ENCODE measurements around the gene RNF181.
A peak's percentile ranks its signal among the peaks of the same experiment; 100 is the strongest.
"Not testable (repeated sequence)": the region's sequence is repeated elsewhere in the genome, so short reads cannot be mapped to it uniquely, and the experiment has no call there.

RNF181 gene

GRCh38 chr2:85595301-85596025, at the start of gene RNF181:
Gene RNF181 (plus strand): TSS chr2:85595745. CDS start chr2:85595764, 19 bp downstream.
- DNase-seq: peak; percentile 99

- peak; percentile 42 for DNase-seq
These were observed 49.7 kb upstream of the RNF181 start for GRCh38 chr2:85545780-85546240.

- DNase-seq: peak; percentile 36
These were observed 48.3 kb upstream of the RNF181 start for GRCh38 chr2:85547089-85547858.

- DNase-seq: no peak
These were observed 47.5 kb upstream of the RNF181 start for GRCh38 chr2:85547859-85548607.

GRCh38 chr2:85548608-85548900, 47.0 kb upstream of the RNF181 start:
- no peak for DNase-seq

- no peak for DNase-seq
These were observed 46.5 kb upstream of the RNF181 start for GRCh38 chr2:85549095-85549494.

- no peak for DNase-seq
These were observed 45.7 kb upstream of the RNF181 start for GRCh38 chr2:85549826-85550225.

- no peak for DNase-seq
These were observed 45.1 kb upstream of the RNF181 start for GRCh38 chr2:85550486-85550885.

GRCh38 chr2:85551698-85552678, 43.6 kb upstream of the RNF181 start:
- DNase-seq: peak; percentile 90

GRCh38 chr2:85553184-85553583, 42.4 kb upstream of the RNF181 start:
- no peak for DNase-seq

- no peak for DNase-seq
These were observed 40.4 kb upstream of the RNF181 start for GRCh38 chr2:85554980-85555612.

GRCh38 chr2:85557130-85557529, 38.4 kb upstream of the RNF181 start:
- no peak for DNase-seq

- DNase-seq: no peak
These were observed 37.4 kb upstream of the RNF181 start for GRCh38 chr2:85558160-85558559.

- DNase-seq: not testable (repeated sequence)
These were observed 35.2 kb upstream of the RNF181 start for GRCh38 chr2:85560403-85560726.

- DNase-seq: no peak
These were observed 34.7 kb upstream of the RNF181 start for GRCh38 chr2:85560812-85561279.

- peak; percentile 95 for DNase-seq
These were observed 34.0 kb upstream of the RNF181 start, which contains the start of gene GGCX for GRCh38 chr2:85561280-85562212. Gene GGCX (minus strand): TSS chr2:85561493. CDS start chr2:85561428, 65 bp downstream.

- DNase-seq: no peak
These were observed 31.4 kb upstream of the RNF181 start for GRCh38 chr2:85564144-85564563.

- DNase-seq: no peak
These were observed 29.3 kb upstream of the RNF181 start for GRCh38 chr2:85566265-85566664.

- DNase-seq: no peak
These were observed 19.8 kb upstream of the RNF181 start for GRCh38 chr2:85575739-85576138.

- no peak for DNase-seq
These were observed 18.5 kb upstream of the RNF181 start for GRCh38 chr2:85577063-85577385.
